ENCODE measurements around the gene PIGT. TPM values are rescaled to one million over a fixed set of nuclear protein-coding genes. Genes with fewer than 3 reads are reported as not detected.
A peak's percentile ranks its signal among the peaks of the same experiment; 100 is the strongest.

Gene PIGT
- total and polyA plus RNA-seq, 2 of the 13 experiments (the other 11 are each of a cell fraction or from before 2014, with no cell fraction given) = 65.9 to 74.1 TPM

DNA sequence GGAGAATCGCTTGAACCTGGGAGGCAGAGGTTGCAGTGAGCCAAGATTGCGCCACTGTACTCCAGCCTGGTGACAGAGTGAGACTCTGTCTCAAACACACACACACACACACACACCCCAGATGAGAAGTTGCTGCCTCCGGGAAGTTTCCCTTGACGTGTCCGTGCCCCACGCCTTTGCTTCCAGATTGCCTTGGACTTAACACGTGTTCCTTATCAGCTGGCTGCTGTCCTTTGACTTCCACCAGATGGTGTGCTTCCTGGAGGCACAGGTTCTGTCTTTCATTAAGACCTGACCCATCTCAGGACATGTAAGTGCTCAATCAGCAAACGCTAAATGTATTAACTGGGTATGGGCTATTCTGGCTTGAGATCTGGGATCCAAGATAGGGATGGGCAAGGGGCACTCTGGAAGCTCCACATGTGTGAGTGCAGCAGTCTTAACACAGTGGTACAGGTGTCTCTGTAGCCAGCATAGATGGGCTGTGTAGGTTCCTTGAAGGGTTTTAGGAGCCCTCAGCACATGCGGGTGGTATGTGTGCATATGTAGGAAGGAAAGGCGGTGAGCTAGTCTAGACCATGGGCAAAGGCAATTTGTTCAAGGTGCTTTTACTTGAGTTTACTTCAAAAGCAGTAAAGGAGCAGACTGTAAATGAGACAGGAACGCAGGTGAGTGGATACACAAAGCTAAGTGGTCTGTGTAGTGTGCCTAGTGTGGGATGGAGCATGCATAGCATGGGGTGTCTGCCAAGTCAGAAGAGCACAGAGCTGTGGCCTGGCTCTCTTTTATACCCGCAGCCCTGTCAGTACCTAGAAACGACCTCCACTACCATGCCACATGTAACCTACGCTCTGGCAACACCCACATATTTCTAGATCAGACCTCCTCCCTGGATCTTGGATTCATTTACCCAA lies 11.6 kb downstream of the PIGT start:
- H3K27ac ChIP-seq (ENCODE audit: extremely low read length, insufficient read depth, low read length) = no peak overlapping the region
- H2AFZ ChIP-seq (ENCODE audit: low read length) = no peak overlapping the region
- no peaks in the 10 kb centered on the region for H3K27me3 ChIP-seq (ENCODE audit: control insufficient read depth in 1 of 2, insufficient read depth in 2 of 2, low read length in 2 of 2)
- FAIRE-seq (no peak), ATAC-seq (peak; percentile 33), DNase-seq (ENCODE audit: low spot score) (no peak)
- H3K79me2 ChIP-seq (ENCODE audit: insufficient read depth, low read length) = no peaks in the 10 kb centered on the region
- H3K4me2 ChIP-seq (ENCODE audit: low read depth, low read length) = no peak overlapping the region
- no peaks in the 10 kb centered on the region for H3K9me3 ChIP-seq (ENCODE audit: low read length)
- ChIA-PET POLR2A (interaction anchor here (1.2 to 3.1 kb wide), 2 partner anchors 9 to 12 kb away, joined by 5 to 15 read pairs; partner anchors contain the start of gene PIGT), CTCF (ENCODE audit: low intra/inter-chr PET ratio, low total read pairs) (no interaction called here)
- H3K4me1 ChIP-seq (ENCODE audit: insufficient read depth, low read length) = 0 out of 2 replicates have a peak, but pooled peaks cover 5% of the 10 kb centered on the region
- TF ChIP-seq AGO1 (IDR thresholded peaks at IDR 0.05; ENCODE audit: low read depth, low read length, poor library complexity, severe bottlenecking) (no peak), PHF8 (CRISPR knock-in tag; IDR thresholded peaks at IDR 0.05) (0 out of 2 replicates have a peak, but pooled peaks have one; percentile 2), MAFK (conservative IDR thresholded peaks at IDR 0.05 in 1 of 2, IDR thresholded peaks at IDR 0.05 in 1 of 2; ENCODE audit: low read length in 2 of 2) (peak; percentile 15 to 25; a peak in 2 of 4 replicates), MAFF (IDR thresholded peaks at IDR 0.05; ENCODE audit: low read depth, low read length) (0 out of 2 replicates have a peak, but pooled peaks have one; percentile 10), POLR2AphosphoS2 (IDR thresholded peaks at IDR 0.05; ENCODE audit: low read depth, low read length) (peak; percentile 60; the same call in 1 of the 2 replicates)
- no peak overlapping the region for H3K9ac ChIP-seq (ENCODE audit: insufficient read depth, low read depth, low read length)
- peaks cover 9 to 37% of the 10 kb centered on the region in 2 experiments for H3K36me3 ChIP-seq (replicated peaks in 1 of 2; ENCODE audit: control insufficient read depth in 1 of 2, insufficient read depth in 2 of 2, low read length in 2 of 2)
- intact Hi-C loops (cut with micrococcal nuclease; ENCODE audit: unreplicated experiment) (no loop called here), in situ Hi-C loops (cut with HindIII; ENCODE audit: extremely low pct_ligation_motif_present, low pct_unique_long_range_greater_than_20kb) (no loop called here)
- WGBS (ENCODE audit: low lambda C conversion rate) = 92% methylated on average over 14 of the region's 14 CpGs
- no peak overlapping the region for H3K4me3 ChIP-seq (replicated peaks in 1 of 3; ENCODE audit: insufficient read depth in 1 of 3, low read depth in 2 of 3, low read length in 3 of 3)
- no TSS peak for BruUV-seq (replicated peaks)
- no peaks in the 10 kb centered on the region for H4K20me1 ChIP-seq (ENCODE audit: insufficient read depth, low read length)

DNA sequence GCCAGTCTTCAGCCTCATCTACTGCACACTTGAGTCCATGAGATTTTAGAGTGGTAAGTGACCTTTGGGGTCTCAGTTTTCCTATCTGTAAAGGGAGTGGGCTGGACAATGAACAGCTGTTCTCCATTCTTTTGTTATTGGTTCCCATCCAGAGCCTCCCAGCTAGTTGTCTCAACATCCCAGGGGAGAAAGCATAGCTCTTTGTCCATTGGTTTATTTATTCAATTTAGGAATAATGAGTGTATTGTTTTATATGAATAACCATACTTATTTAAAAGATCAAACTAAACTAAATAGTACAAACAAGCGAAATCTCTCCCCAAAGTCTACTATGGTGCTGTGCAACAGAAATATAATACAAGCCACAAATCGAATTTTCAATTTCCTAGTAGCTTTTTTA lies 13.7 kb downstream of the PIGT start:
- Histone ChIP-seq H3K4me2 (ENCODE audit: low read depth, low read length) (no peak overlapping the region), H3K9ac (ENCODE audit: insufficient read depth, low read depth, low read length) (no peak overlapping the region), H4K20me1 (ENCODE audit: insufficient read depth, low read length) (no peaks in the 10 kb centered on the region), H3K27me3 (ENCODE audit: control insufficient read depth in 1 of 2, insufficient read depth in 2 of 2, low read length in 2 of 2) (no peaks in the 10 kb centered on the region), H3K36me3 (replicated peaks in 1 of 2; ENCODE audit: control insufficient read depth in 1 of 2, insufficient read depth in 2 of 2, low read length in 2 of 2) (peaks cover 2 to 23% of the 10 kb centered on the region in 2 experiments), H3K4me3 (replicated peaks in 1 of 3; ENCODE audit: insufficient read depth in 1 of 3, low read depth in 2 of 3, low read length in 3 of 3) (no peak overlapping the region), H3K9me3 (ENCODE audit: low read length) (no peaks in the 10 kb centered on the region), H3K79me2 (ENCODE audit: insufficient read depth, low read length) (no peaks in the 10 kb centered on the region), H2AFZ (ENCODE audit: low read length) (no peak overlapping the region), H3K4me1 (ENCODE audit: insufficient read depth, low read length) (0 out of 2 replicates have a peak, but pooled peaks cover 5% of the 10 kb centered on the region), H3K27ac (ENCODE audit: extremely low read length, insufficient read depth, low read length) (no peak overlapping the region)
- FAIRE-seq (no peak), DNase-seq (ENCODE audit: low spot score) (no peak), ATAC-seq (no peak)
- intact Hi-C loops (cut with micrococcal nuclease; ENCODE audit: unreplicated experiment) (no loop called here), in situ Hi-C loops (cut with HindIII; ENCODE audit: extremely low pct_ligation_motif_present, low pct_unique_long_range_greater_than_20kb) (no loop called here)
- BruUV-seq (replicated peaks) = no TSS peak
- 52% methylated on average over 2 of the region's 2 CpGs for WGBS (ENCODE audit: low lambda C conversion rate)
- ChIA-PET CTCF (ENCODE audit: low intra/inter-chr PET ratio, low total read pairs) (no interaction called here), POLR2A (interaction anchor here (0.7 to 3.1 kb wide), 4 partner anchors 14 to 107 kb away, joined by 3 to 15 read pairs (median 4); partner anchors contain the start of genes PIGT and SYS1)
- TF ChIP-seq HNRNPL (IDR thresholded peaks at IDR 0.05; ENCODE audit: low read depth, low read length) (no peak), ZNF768 (CRISPR knock-in tag; IDR thresholded peaks at IDR 0.05) (no peak), ZNF432 (CRISPR knock-in tag; IDR thresholded peaks at IDR 0.05; ENCODE audit: borderline replicate concordance) (no peak), POLR2AphosphoS5 (IDR thresholded peaks at IDR 0.05; ENCODE audit: low read depth, low read length) (no peak), ZSCAN12 (CRISPR knock-in tag; IDR thresholded peaks at IDR 0.05) (no peak), XBP1 (CRISPR knock-in tag; IDR thresholded peaks at IDR 0.05) (no peak), ZNF329 (CRISPR knock-in tag; IDR thresholded peaks at IDR 0.05; ENCODE audit: low read depth) (no peak), ATAD3A (CRISPR knock-in tag; IDR thresholded peaks at IDR 0.05) (no peak), IRF2 (CRISPR knock-in tag; IDR thresholded peaks at IDR 0.05) (no peak), ZFX (CRISPR knock-in tag; IDR thresholded peaks at IDR 0.05; ENCODE audit: low read depth) (no peak)
- TF ChIP-seq, protein P1, sequence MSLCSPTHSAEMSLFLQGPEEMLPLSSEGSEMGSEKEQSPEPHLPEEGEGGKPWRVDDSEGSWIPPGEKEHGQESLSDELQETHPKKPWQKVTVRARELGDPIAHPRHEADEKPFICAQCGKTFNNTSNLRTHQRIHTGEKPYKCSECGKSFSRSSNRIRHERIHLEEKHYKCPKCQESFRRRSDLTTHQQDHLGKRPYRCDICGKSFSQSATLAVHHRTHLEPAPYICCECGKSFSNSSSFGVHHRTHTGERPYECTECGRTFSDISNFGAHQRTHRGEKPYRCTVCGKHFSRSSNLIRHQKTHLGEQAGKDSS (CRISPR knock-in tag; IDR thresholded peaks at IDR 0.05; ENCODE audit: borderline replicate concordance, low read depth) = no peak
- TF ChIP-seq, protein P2, sequence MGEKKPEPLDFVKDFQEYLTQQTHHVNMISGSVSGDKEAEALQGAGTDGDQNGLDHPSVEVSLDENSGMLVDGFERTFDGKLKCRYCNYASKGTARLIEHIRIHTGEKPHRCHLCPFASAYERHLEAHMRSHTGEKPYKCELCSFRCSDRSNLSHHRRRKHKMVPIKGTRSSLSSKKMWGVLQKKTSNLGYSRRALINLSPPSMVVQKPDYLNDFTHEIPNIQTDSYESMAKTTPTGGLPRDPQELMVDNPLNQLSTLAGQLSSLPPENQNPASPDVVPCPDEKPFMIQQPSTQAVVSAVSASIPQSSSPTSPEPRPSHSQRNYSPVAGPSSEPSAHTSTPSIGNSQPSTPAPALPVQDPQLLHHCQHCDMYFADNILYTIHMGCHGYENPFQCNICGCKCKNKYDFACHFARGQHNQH (CRISPR knock-in tag; IDR thresholded peaks at IDR 0.05) = no peak

Data from HepG2 (cell line).